Ishikawa (cell line): Measurements from ENCODE around the gene SEMA3D.

Source experiments
- CEBPB ChIP-seq: IDR thresholded peaks from 2 replicates; pipeline ENCODE4 v1.6.1; 2012
- NFIC ChIP-seq: IDR thresholded peaks from 2 replicates; pipeline ENCODE4 v1.6.1; 2012
- RAD21 ChIP-seq: IDR thresholded peaks from 2 replicates; pipeline ENCODE4 v1.6.1; 2012; ENCODE audit warnings: low read depth
- TAF1 ChIP-seq: IDR thresholded peaks from 2 replicates; pipeline ENCODE4 v1.6.1; 2012; ENCODE audit warnings: low read depth, mild to moderate bottlenecking
- TF ChIP-seq, protein P1 (sequence below): IDR thresholded peaks from 2 replicates; pipeline ENCODE4 v1.6.1; 2012

DNA sequence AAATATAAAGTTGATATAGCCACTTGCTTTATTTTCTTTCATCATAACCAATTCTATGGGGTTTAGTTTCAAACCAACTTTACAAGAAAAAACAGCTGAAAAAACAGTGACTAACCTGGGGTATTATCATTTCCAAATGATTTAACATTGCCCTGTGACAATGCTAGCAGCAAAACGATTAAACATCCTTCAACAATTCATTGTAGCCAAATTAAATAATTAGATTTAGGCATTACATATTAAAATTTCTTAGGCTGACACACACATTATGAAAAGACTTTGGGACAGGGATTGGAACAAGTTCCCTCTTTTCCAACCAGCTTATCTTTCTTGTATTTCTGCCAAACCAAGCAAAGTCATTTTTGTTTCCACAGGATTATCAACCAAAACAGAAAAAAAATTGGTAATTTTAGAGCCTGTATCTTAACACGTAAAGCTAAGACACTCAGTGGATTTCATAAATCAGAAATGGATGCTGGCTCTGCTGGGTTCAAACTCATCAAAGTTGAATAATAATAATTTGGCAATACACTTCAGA lies 84.0 kb downstream of the SEMA3D start:
- TF ChIP-seq, protein P1, sequence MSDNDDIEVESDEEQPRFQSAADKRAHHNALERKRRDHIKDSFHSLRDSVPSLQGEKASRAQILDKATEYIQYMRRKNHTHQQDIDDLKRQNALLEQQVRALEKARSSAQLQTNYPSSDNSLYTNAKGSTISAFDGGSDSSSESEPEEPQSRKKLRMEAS, result no peak
- TF ChIP-seq RAD21, result no peak
- no peak for TF ChIP-seq TAF1
- TF ChIP-seq NFIC, result no peak
- no peak for TF ChIP-seq CEBPB
